PFSK-1 (cell line): ENCODE data around the gene TBPL1.

Experiments used
- FOXP2 ChIP-seq: optimal IDR thresholded peaks from 2 replicates; pipeline ENCODE3; 2011; ENCODE audit warnings: borderline replicate concordance, control low read depth, inconsistent platforms; ENCODE audit not compliant: insufficient read depth; ENCODE audit errors: extremely low read length, extremely low read depth
- POLR2AphosphoS5 ChIP-seq: IDR thresholded peaks from 2 replicates; pipeline ENCODE4 v1.6.1; 2012; ENCODE audit warnings: low read depth, mild to moderate bottlenecking, control low read depth, low read length, moderate library complexity
- REST ChIP-seq, 2 experiments: IDR thresholded peaks; 2 replicates each; pipeline versions ENCODE4 v1.6.1 to v1.8.0; 2011 to 2012; ENCODE audit warnings: low read depth in 2 of 2, low read length in 2 of 2, control low read depth in 1 of 2, inconsistent platforms in 1 of 2, mild to moderate bottlenecking in 1 of 2, moderate library complexity in 1 of 2; ENCODE audit not compliant: insufficient read depth in 1 of 2
- SIN3A ChIP-seq: IDR thresholded peaks from 2 replicates; pipeline ENCODE4 v1.6.1; 2012; ENCODE audit warnings: mild to moderate bottlenecking, low read length, moderate library complexity, borderline replicate concordance; ENCODE audit not compliant: insufficient read depth
- TAF1 ChIP-seq: IDR thresholded peaks from 2 replicates; pipeline ENCODE4 v1.6.1; 2012; ENCODE audit warnings: low read length, control low read depth, borderline replicate concordance; ENCODE audit not compliant: insufficient read depth

The TBPL1 gene

DNA sequence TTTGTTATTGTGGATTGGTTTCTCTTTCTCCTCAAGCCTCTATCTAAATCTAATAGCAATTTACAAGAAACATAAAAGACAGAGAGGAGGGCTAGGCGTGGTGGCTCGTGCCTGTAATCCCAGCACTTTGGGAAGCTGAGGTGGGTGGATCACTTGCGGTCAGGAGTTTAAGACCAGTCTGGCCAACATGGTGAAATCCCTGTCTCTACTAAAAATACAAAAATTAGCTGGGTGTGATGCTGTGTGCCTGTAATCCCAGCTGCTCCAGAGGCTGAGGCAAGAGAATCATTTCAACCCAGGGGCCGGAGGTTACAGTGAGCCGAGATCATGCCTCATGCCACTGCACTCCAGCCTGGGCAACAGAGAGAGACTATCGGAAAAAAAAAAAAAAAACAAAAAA, 52.8 kb downstream of the TBPL1 start:
- no peak for TF ChIP-seq TAF1
- no peak for TF ChIP-seq FOXP2
- TF ChIP-seq POLR2AphosphoS5, result no peak
- TF ChIP-seq SIN3A, result no peak
- no peak for TF ChIP-seq REST (IDR thresholded peaks at IDR 0.05; ENCODE audit: insufficient read depth in 1 of 2, low read depth in 2 of 2, low read length in 2 of 2)

GRCh38 chr6:134007077-134007476, 54.1 kb downstream of the TBPL1 start:
- TF ChIP-seq SIN3A, result no peak
- no peak for TF ChIP-seq POLR2AphosphoS5
- no peak for TF ChIP-seq TAF1
- TF ChIP-seq REST (IDR thresholded peaks at IDR 0.05; ENCODE audit: insufficient read depth in 1 of 2, low read depth in 2 of 2, low read length in 2 of 2), result no peak
- no peak for TF ChIP-seq FOXP2

DNA sequence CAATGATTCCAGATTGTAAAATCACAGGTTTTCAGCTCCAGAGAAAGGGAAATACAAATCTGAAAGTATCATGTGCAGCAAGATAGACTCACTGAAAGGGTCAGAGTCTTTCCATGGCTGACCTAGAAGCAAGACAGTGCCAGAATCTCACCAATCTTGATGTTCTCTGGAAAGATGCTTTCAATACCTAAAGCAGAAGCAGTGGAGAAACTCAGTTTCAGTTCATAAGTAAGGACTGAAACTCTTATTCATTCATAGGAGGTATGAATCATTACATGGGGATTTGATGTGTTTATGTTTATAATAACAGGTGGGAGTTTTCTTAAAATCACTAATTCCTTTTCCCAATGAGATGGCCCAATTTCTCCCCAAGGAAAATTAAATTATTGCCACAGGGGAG, 56.9 kb downstream of the TBPL1 start:
- TF ChIP-seq REST (IDR thresholded peaks at IDR 0.05; ENCODE audit: insufficient read depth in 1 of 2, low read depth in 2 of 2, low read length in 2 of 2) (no peak), TAF1 (no peak), FOXP2 (no peak), SIN3A (no peak), POLR2AphosphoS5 (no peak)

DNA sequence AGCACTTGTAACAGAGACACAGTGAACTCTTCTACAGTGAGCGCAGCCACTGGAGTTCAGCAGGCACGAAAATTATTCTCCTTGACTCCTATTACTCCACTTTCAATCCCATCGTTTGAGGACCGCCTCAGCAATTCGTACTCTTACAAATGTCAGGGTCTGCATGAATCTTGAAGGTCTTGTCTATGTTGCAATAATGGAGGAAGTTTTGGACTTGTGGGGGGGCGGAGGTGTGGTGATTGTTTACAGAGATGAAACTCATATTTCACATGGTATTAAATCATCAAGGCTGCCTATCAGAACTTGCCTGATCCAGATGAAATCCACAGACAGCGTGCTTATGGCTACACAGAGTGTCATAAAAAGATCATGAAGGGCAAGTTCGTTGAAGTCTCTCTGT, 57.4 kb downstream of the TBPL1 start:
- no peak for TF ChIP-seq SIN3A
- no peak for TF ChIP-seq FOXP2
- TF ChIP-seq TAF1, result no peak
- no peak for TF ChIP-seq POLR2AphosphoS5
- no peak for TF ChIP-seq REST (IDR thresholded peaks at IDR 0.05; ENCODE audit: insufficient read depth in 1 of 2, low read depth in 2 of 2, low read length in 2 of 2)

- no peak for TF ChIP-seq TAF1
- no peak for TF ChIP-seq POLR2AphosphoS5
- no peak for TF ChIP-seq FOXP2
- no peak for TF ChIP-seq SIN3A
- TF ChIP-seq REST (IDR thresholded peaks at IDR 0.05; ENCODE audit: insufficient read depth in 1 of 2, low read depth in 2 of 2, low read length in 2 of 2), result no peak
These were observed 58.0 kb downstream of the TBPL1 start for GRCh38 chr6:134010974-134011373.
